GM18517 (cell line): ENCODE data around the gene MAGEB6B.
"Not testable (repeated sequence)": the region's sequence is repeated elsewhere in the genome, so short reads cannot be mapped to it uniquely, and the experiment has no call there.

Source experiments
- ATAC-seq: cut with Tn5 transposase; IDR thresholded peaks from one replicate; pipeline ENCODE4 v1.9.1; 2021; ENCODE audit warnings: mild to moderate bottlenecking, moderate library complexity; ENCODE audit not compliant: unreplicated experiment

Gene MAGEB6B, protein sequence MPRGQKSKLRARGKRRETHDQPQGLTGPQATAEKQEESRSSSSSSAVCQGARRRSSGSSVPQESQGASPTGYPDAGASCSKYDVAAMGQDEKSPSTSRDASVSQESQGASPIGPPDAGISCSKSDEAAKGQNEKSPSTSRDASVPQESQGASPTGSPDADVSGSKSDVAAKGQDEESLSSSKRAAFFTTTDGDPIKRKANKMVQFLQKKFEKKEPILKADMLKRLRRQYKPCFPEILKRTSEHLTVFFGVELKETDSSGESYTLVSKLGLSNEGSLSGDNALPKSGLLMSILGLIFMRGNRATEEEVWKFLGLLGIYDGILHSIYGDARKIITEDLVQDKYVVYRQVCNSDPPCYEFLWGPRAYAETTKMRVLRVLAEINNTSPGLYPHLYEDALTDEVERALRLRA

DNA sequence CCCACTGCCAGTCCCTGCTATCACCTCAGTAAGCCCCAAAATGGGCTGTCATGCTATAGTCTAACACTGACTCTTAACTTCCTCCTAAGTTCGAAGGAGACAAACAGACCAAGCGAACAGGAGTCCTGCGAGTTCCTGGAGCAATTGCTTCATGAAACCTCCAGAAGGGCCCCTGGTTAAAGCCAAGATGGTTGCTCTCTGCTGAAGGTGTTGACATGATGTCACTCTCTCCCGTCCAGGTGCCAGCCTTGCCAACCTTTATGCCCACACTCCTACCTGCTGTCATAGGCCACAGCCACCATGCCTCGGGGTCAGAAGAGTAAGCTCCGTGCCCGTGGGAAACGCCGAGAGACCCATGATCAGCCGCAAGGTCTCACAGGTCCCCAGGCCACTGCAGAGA lies at the start of gene MAGEB6B:
MAGEB6B (plus strand) TSS at position 301 of the 400 bp plus-strand sequence; CDS start at position 301, 0 bp downstream.
- no peak for ATAC-seq

DNA sequence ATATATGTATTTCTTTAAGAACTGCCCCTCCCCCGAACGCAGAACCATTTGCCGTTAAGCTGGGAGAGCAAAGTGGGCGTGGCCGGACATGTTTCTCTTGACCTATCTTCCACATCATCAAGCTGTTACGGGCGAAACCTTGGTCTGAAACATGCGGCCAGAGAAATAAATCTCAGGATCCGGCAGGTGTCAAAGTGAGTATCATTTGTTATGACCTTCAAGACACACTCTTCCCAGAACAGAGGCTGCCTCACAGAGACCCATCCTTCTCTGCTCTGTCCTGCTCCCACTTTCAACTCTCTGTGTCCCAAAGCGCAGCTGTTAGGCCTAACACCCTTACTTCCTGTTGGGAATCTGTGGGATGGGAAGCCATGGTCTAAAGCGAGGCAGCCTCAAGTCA lies 22.1 kb upstream of the MAGEB6B start, which contains the start of gene MAGEB18:
MAGEB18 (plus strand) TSS at position 70 of the 400 bp plus-strand sequence. CDS start 643 bp downstream, outside the sequence.
- ATAC-seq = no peak

DNA sequence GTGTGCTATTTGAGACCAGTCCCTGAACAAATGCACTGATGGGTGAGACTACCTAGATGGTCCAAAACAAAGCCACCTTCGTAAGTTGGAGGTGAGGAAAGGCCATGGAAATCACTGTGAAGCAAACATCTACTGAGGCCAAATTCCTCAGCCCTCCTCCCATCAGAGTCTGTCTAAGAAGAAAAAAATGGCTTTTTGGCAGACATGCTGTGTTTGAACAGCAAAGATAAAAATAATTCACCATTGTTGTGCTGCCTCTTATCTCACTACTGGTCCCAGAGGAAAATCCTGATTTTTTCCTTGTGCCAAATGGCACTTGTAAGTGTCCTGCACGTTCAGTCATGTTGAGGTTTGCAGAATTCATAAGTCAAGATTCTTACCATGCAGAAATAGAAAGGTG lies 14.4 kb upstream of the MAGEB6B start:
- no peak for ATAC-seq

DNA sequence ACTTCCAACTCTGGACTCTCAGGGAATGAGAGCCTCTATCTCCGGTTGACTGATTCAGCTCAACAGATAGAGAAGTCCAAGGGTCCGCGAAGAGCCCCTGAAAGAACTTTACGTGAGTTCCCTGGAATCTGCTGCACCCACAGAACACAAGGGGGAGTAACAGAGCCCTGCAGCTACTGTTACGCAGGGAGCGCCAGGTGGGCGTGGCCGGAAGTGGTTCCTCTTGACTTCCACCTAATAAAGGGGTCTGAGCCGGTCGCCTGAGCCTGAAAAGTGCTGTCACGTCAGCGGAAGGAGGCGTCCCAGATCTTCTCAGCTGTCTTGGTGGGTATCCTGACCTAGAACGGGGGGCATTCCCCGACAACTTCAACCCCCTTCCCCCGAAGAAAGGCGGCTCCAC lies 31.8 kb downstream of the MAGEB6B start, which contains the start of gene MAGEB6:
MAGEB6 (plus strand) TSS at position 237 of the 400 bp plus-strand sequence. CDS start 1,407 bp downstream, outside the sequence.
- no peak for ATAC-seq

DNA sequence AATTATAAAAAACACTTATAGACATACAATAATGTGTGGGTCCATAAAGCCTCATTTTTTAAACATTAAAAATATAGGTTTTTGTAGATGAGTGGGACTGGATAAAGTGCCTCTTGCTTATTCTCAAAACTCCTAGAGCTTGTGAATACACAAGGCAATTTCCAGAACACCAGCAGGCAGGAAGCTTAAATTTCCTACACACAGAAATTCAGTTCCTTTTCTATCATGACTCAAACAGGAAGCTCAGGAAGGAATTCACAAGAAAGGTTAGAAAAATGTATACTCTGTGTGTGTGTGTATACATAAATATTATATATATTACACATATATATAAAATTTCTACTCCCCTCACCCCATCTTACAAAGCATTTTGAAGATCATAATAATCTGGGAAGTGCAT lies 43.2 kb downstream of the MAGEB6B start:
- ATAC-seq = no peak

DNA sequence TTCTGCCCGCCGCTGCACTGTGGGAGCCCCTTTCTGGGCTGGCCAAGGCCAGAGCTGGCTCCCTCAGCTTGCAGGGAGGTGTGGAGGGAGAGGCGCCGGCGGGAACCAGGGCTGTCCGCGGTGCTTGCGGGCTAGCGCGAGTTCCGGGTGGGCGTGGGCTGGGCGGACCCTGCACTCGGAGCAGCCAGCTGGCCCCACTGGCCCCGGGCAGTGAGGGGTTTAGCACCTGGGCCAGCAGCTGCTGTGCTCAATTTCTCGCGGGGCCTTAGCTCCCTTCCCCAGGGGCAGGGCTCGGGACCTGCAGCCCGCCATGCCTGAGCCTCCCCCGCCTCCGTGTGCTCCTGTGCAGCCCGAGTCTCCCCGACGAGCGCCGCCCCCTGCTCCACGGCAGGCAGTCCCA lies 44.3 kb downstream of the MAGEB6B start:
- ATAC-seq = not testable (repeated sequence)

DNA sequence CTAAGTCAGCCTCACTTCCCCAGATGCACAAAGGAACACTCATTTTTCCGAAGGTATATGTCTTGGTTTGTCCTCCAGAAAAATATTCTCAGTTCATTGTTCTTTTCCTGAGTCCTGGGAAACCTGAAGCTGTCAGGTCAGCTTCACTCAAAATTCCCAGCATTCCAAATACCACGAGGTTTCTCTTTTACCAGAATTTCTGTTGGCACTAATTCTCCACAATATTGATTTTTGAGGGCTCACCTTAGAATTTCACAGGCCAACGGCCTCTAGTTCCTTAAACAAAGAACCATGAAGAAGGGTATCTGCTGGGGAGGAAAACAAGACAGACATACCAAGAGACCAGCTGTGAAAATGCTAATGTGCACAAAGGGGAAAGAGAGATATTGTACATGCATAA lies 47.6 kb downstream of the MAGEB6B start:
- ATAC-seq = no peak
